Ectodermal cell (in vitro differentiated cells): ENCODE results near the gene EVI2A.

Experiments used
- H3K27ac ChIP-seq: 2 replicates; pipeline ENCODE4 v1.7.0; 2013; ENCODE audit warnings: mild to moderate bottlenecking, low read depth, low read length; ENCODE audit not compliant: insufficient read depth, poor library complexity, severe bottlenecking
- H3K27me3 ChIP-seq: 2 replicates; pipeline ENCODE4 v1.7.0; 2013; ENCODE audit warnings: mild to moderate bottlenecking, low read length; ENCODE audit not compliant: insufficient read depth, control insufficient read depth, poor library complexity, severe bottlenecking
- H3K36me3 ChIP-seq: one replicate; pipeline ENCODE4 v1.7.0; 2013; ENCODE audit warnings: low read length; ENCODE audit not compliant: control insufficient read depth, insufficient read depth
- H3K4me1 ChIP-seq: one replicate; pipeline ENCODE4 v1.7.0; 2013; ENCODE audit warnings: low read length; ENCODE audit not compliant: control insufficient read depth, insufficient read depth
- H3K4me3 ChIP-seq: 2 replicates; pipeline ENCODE4 v1.7.0; 2013; ENCODE audit warnings: low read depth, low read length, control low read depth; ENCODE audit not compliant: insufficient read depth
- H3K9me3 ChIP-seq: 2 replicates; pipeline ENCODE4 v1.7.0; 2013; ENCODE audit warnings: mild to moderate bottlenecking, low read length, moderate library complexity; ENCODE audit not compliant: control insufficient read depth
- WGBS, 2 experiments: methylation state at CpG; one replicate each; pipeline ENCODE4 v1.1.7; 2013; ENCODE audit warnings: missing lambda C conversion rate in 2 of 2; 5-methylcytosine and 5-hydroxymethylcytosine counted together

The EVI2A gene

DNA sequence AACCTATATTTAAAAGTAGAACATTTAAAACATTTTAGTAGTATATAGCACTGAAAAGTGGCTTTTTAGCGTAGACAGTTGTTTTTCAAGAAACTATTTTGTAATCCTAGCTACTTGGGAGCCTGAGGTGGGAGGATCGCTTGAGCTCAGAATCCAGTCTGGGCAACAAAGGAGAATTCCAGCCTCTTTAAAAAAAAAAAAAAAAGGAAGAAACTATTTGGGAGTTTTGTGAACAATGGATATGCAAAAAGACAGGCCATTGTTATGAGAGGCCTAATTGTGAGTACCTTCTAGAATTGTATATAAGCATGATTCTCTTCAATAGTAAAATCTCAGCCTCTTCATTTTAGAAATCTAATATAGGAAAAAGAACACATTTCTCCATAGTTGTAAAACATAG is 42.0 kb downstream of the EVI2A start:
- H3K36me3 ChIP-seq = peaks cover 3% of the 10 kb centered on the region
- no peak overlapping the region for H3K27ac ChIP-seq
- 55 to 65% methylated on average over 2 of the region's 2 CpGs for WGBS, 2 experiments
- no peaks in the 10 kb centered on the region for H3K27me3 ChIP-seq
- no peak overlapping the region for H3K4me3 ChIP-seq
- H3K9me3 ChIP-seq = no peaks in the 10 kb centered on the region
- H3K4me1 ChIP-seq = peaks cover 9% of the 10 kb centered on the region

DNA sequence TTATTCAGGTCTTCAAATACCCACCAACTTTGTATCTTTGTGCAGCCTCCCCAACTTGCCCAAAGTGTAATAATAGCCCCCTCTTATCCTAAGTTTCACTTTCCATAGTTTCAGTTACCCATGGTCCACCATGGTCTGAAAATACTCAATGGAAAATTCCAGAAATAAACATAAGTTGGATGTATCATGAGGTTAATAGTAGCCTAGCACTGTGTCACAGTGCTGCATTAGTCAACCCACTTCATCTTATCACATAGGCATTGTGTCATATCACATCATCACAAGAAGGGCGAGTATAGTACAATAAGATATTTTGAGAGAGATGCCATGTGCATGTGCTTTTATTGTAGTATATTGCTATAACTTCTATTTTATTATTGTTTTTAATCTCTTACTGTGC is 46.3 kb downstream of the EVI2A start:
- Histone ChIP-seq H3K4me1 (peaks cover 9% of the 10 kb centered on the region), H3K36me3 (no peaks in the 10 kb centered on the region), H3K27ac (no peak overlapping the region), H3K4me3 (no peak overlapping the region), H3K27me3 (no peaks in the 10 kb centered on the region), H3K9me3 (no peaks in the 10 kb centered on the region)
- WGBS, 2 experiments = no CpG with 5 or more reads among the region's 1 CpG

DNA sequence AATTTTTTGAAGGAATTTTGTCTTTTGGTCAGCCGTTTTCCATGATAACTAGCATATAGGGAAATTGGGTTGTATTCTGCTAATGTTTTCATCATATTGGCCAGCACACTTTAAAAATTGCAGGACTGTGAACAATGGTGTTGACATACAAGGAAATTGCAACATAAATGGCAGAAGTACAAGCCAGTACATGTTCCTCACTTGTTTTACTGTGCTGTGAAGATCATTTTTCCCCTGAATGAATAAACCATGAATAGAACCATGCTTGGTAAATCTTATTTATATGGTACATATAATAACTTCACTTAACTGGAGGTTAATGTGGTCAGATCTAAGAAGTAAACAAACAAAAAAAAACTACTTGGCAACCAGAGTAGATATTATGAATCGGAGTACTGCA is 47.2 kb downstream of the EVI2A start:
- WGBS, 2 experiments = 97 to 98% methylated on average over 2 of the region's 2 CpGs
- Histone ChIP-seq H3K36me3 (no peaks in the 10 kb centered on the region), H3K4me1 (peaks cover 3% of the 10 kb centered on the region), H3K27me3 (no peaks in the 10 kb centered on the region), H3K9me3 (no peaks in the 10 kb centered on the region), H3K27ac (no peak overlapping the region), H3K4me3 (no peak overlapping the region)

DNA sequence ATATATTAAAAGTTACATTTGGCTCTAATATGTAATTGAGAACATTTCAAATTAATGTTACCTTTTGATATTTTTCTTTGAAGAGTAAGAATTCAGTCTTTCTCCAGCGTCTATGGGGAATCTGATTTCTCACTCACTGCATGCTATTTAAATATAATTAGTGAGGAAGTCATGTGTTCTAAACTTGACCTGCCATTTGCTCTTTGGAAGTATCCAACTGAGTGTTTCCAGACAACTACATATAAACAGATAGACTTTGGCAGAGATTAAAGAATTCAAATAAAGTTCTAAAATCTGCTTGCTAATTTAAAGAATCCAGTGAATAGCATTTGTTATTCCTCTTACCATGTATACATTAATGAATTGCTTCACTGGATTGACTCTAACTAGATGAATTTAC is 47.9 kb downstream of the EVI2A start:
- Histone ChIP-seq H3K4me1 (peaks cover 3% of the 10 kb centered on the region), H3K4me3 (no peak overlapping the region), H3K9me3 (no peaks in the 10 kb centered on the region), H3K36me3 (no peaks in the 10 kb centered on the region), H3K27me3 (no peaks in the 10 kb centered on the region), H3K27ac (no peak overlapping the region)
- WGBS, 2 experiments = 100% methylated on average over 1 of the region's 1 CpG; no CpG with 5 or more reads in 1 of the 2 experiments

DNA sequence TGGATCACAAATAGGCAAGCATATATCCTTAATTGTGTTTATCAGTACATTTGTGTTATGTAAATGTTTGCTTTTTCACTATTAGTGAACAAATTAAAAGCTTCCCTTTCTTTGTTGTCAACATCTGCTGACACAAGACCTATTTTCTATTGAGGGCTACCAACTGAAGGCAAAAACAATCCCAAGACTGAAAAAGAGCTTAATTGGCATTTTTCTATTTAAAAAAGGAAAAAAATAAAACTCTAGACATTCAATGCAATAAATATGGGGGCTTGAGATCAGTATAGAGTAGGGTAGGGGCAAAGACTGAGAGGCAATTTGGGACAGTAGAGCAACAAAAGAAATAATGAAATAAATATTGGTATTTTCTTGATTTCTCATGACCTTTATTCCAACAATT is 48.6 kb downstream of the EVI2A start:
- Histone ChIP-seq H3K27me3 (no peaks in the 10 kb centered on the region), H3K4me1 (peaks cover 3% of the 10 kb centered on the region), H3K4me3 (no peak overlapping the region), H3K27ac (no peak overlapping the region), H3K36me3 (no peaks in the 10 kb centered on the region), H3K9me3 (no peaks in the 10 kb centered on the region)

DNA sequence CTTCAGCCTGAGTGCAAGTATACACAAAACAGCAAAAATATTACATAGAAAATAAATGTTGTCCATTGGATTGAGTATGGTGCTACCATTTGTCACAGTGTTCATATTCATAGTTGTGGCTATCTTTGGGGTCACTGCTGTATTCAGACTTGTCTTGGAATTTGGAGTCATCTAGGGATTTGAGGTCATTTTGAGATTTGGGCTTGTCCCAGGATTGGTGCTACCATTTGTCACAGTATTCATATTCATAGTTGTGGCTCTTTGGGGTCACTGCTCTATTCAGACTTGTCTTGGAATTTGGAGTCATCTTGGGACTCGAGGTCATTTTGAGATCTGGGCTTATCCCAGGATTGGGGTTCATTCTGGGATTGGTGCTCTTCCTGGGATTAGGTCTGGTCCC is 49.2 kb downstream of the EVI2A start:
- H3K27ac ChIP-seq = no peak overlapping the region
- peaks cover 3% of the 10 kb centered on the region for H3K4me1 ChIP-seq
- H3K9me3 ChIP-seq = no peaks in the 10 kb centered on the region
- no peaks in the 10 kb centered on the region for H3K27me3 ChIP-seq
- 93 to 94% methylated on average over 1 of the region's 1 CpG for WGBS, 2 experiments
- H3K4me3 ChIP-seq = no peak overlapping the region
- no peaks in the 10 kb centered on the region for H3K36me3 ChIP-seq

DNA sequence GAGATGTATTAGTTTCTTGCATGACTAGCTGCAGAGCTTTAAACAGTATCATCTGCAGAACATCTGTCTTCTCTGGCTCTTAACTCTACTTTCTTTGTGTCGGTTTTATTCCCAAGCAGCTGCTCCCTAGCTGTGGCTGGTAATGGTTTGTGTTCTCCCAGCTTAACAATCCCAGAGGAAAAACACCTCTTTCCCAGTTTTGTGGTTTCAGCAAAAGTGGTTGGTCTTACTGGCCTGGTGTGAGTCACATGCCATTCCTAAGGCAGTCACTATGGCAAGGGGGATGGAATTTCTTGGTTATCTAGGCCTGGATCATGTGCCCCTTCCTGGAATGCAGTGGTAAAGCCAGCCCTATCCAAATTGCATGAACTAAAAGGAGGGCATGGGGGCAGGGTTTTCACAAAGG is 51.8 kb downstream of the EVI2A start:
- Histone ChIP-seq H3K4me3 (no peak overlapping the region), H3K27ac (peak overlapping the region; percentile 80), H3K4me1 (peaks cover 3% of the 10 kb centered on the region), H3K36me3 (peaks cover 6% of the 10 kb centered on the region), H3K27me3 (no peaks in the 10 kb centered on the region), H3K9me3 (no peaks in the 10 kb centered on the region)
- 50 to 68% methylated on average over 1 of the region's 1 CpG for WGBS, 2 experiments

DNA sequence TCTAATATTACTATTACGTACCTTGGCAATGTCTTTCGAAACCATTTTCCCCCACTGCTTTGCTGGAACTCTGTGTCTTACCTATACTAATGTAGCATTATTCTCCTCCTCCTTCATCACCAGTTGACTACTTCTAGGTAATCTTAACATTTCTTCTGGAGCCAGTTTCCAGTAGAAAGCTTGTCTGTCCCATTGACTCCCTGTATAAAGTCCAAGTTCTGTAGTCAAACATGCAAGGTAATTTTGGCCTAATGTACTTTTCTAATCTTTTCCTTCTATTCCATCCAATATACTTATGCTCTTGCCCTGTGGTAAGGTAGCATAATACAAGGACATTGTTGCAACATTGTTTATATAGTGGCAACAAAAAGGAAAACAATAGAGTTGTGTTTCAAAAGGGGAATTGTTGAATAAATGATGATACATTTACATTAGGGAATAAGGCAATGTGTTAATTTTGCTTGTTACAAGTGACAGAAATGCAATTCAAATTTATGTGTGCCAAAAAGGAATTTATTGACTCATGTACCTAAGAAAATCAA is 52.3 kb downstream of the EVI2A start:
- 93 to 94% methylated on average over 2 of the region's 2 CpGs for WGBS, 2 experiments
- Histone ChIP-seq H3K9me3 (no peaks in the 10 kb centered on the region), H3K4me3 (no peak overlapping the region), H3K36me3 (peaks cover 6% of the 10 kb centered on the region), H3K4me1 (peaks cover 3% of the 10 kb centered on the region), H3K27me3 (no peaks in the 10 kb centered on the region), H3K27ac (peak overlapping the region; percentile 80)
